Upper lobe of left lung (tissue), 4 donors: ENCODE results near the gene KDM5B.

Experiments
- EP300 ChIP-seq, 4 donors: sonication (generic); formaldehyde crosslinking; IDR thresholded peaks; one replicate each; pipeline ENCODE4 v1.5.1; 2017; ENCODE audit warnings: antibody characterized with exemption in 4 of 4, control low read depth in 2 of 4
- POLR2A ChIP-seq, 4 donors: fragments of 450-650 bp; IDR thresholded peaks; one replicate each; pipeline ENCODE4 v1.5.1; 2016 to 2017; ENCODE audit warnings: antibody characterized with exemption in 4 of 4, mild to moderate bottlenecking in 2 of 4
- POLR2AphosphoS5 ChIP-seq, 2 donors: sonication (generic); formaldehyde crosslinking; IDR thresholded peaks; one replicate each; pipeline ENCODE4 v1.5.1; 2017; ENCODE audit warnings: antibody characterized with exemption in 2 of 2
- TF ChIP-seq, protein P1 (sequence below), 6 experiments: fragments of 450-650 bp in 4 of 6; fragments of 200-600 bp in 2 of 6; sonication (generic) in 2 of 6; IDR thresholded peaks; one replicate each; pipeline ENCODE4 v1.5.1; 2016 to 2019; ENCODE audit warnings: antibody characterized with exemption in 6 of 6

- TF ChIP-seq, protein P1, sequence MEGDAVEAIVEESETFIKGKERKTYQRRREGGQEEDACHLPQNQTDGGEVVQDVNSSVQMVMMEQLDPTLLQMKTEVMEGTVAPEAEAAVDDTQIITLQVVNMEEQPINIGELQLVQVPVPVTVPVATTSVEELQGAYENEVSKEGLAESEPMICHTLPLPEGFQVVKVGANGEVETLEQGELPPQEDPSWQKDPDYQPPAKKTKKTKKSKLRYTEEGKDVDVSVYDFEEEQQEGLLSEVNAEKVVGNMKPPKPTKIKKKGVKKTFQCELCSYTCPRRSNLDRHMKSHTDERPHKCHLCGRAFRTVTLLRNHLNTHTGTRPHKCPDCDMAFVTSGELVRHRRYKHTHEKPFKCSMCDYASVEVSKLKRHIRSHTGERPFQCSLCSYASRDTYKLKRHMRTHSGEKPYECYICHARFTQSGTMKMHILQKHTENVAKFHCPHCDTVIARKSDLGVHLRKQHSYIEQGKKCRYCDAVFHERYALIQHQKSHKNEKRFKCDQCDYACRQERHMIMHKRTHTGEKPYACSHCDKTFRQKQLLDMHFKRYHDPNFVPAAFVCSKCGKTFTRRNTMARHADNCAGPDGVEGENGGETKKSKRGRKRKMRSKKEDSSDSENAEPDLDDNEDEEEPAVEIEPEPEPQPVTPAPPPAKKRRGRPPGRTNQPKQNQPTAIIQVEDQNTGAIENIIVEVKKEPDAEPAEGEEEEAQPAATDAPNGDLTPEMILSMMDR (IDR thresholded peaks at IDR 0.05), result no peak
- TF ChIP-seq POLR2A (IDR thresholded peaks at IDR 0.05) (no peak), POLR2AphosphoS5 (IDR thresholded peaks at IDR 0.05) (no peak), EP300 (IDR thresholded peaks at IDR 0.05) (no peak)
Observed at GRCh38 chr1:202807451-202807925, 733 bp downstream of the KDM5B start.
